Testis (tissue), 2 donors: Measurements from ENCODE around the gene KRT9.

Source experiments
- CTCF ChIP-seq, 3 experiments: fragments of 450-650 bp in 2 of 3; fragments of 200-600 bp in 1 of 3; sonication (generic) in 1 of 3; IDR thresholded peaks; one replicate each; pipeline ENCODE4 v1.5.1; 2016 to 2019; ENCODE audit warnings: antibody characterized with exemption in 3 of 3, mild to moderate bottlenecking in 2 of 3, moderate library complexity in 1 of 3
- POLR2A ChIP-seq: fragments of 450-650 bp; IDR thresholded peaks from one replicate; pipeline ENCODE4 v1.6.1; 2017; ENCODE audit warnings: antibody characterized with exemption, mild to moderate bottlenecking, moderate library complexity

- TF ChIP-seq CTCF (IDR thresholded peaks at IDR 0.05) (no peak), POLR2A (no peak)
These were observed 18.7 kb downstream of the KRT9 start for GRCh38 chr17:41553176-41553575.
